ENCODE results near the gene TMPRSS9.
A peak's percentile ranks its signal among the peaks of the same experiment; 100 is the strongest.

The TMPRSS9 gene
- total RNA-seq: 0.10 to 0.57 reads per million in 2 donors

- no peak for DNase-seq
Measured at GRCh38 chr19:2359992-2360685, at the start of gene TMPRSS9. Gene TMPRSS9 (plus strand): TSS chr19:2360265. CDS start chr19:2389786, 29,521 bp downstream.

GRCh38 chr19:2311093-2311492, 49.0 kb upstream of the TMPRSS9 start:
- no peak for DNase-seq

- no peak for DNase-seq
Measured at GRCh38 chr19:2312820-2313501, 47.1 kb upstream of the TMPRSS9 start.

- DNase-seq: no peak
Measured at GRCh38 chr19:2315121-2315817, 44.8 kb upstream of the TMPRSS9 start.

GRCh38 chr19:2315818-2316353, 44.2 kb upstream of the TMPRSS9 start:
- DNase-seq: no peak

GRCh38 chr19:2317300-2317699, 42.8 kb upstream of the TMPRSS9 start:
- DNase-seq: no peak

- no peak for DNase-seq
Measured at GRCh38 chr19:2317756-2318155, 42.3 kb upstream of the TMPRSS9 start.

- no peak for DNase-seq
Measured at GRCh38 chr19:2318923-2319322, 41.1 kb upstream of the TMPRSS9 start.

- DNase-seq: no peak
Measured at GRCh38 chr19:2319551-2319950, 40.5 kb upstream of the TMPRSS9 start.

- no peak for DNase-seq
Measured at GRCh38 chr19:2320049-2320448, 40.0 kb upstream of the TMPRSS9 start.

- DNase-seq: no peak
Measured at GRCh38 chr19:2320939-2321338, 39.1 kb upstream of the TMPRSS9 start.

GRCh38 chr19:2321565-2322283, 38.3 kb upstream of the TMPRSS9 start:
- no peak for DNase-seq

- DNase-seq: no peak
Measured at GRCh38 chr19:2323707-2324106, 36.4 kb upstream of the TMPRSS9 start.

GRCh38 chr19:2324220-2324948, 35.7 kb upstream of the TMPRSS9 start:
- no peak for DNase-seq

GRCh38 chr19:2325281-2326046, 34.6 kb upstream of the TMPRSS9 start:
- DNase-seq: no peak

GRCh38 chr19:2326699-2327360, 33.2 kb upstream of the TMPRSS9 start:
- DNase-seq: no peak

- no peak for DNase-seq
Measured at GRCh38 chr19:2327773-2328400, 32.2 kb upstream of the TMPRSS9 start.

- DNase-seq: peak; percentile 91
Measured at GRCh38 chr19:2328401-2329148, 31.5 kb upstream of the TMPRSS9 start, which contains the start of the genes LSM7 and SPPL2B. Gene LSM7 (minus strand): TSS chr19:2328586. CDS start chr19:2328566, 20 bp downstream. Gene SPPL2B (plus strand): TSS chr19:2328684. CDS start chr19:2328710, 26 bp downstream.

GRCh38 chr19:2329149-2329478, 31.0 kb upstream of the TMPRSS9 start:
- DNase-seq: no peak
